GM13976 (cell line): Measurements from ENCODE around the gene ERC2.

ENCODE experiments used
- DNase-seq: peaks from one replicate; pipeline ENCODE4 v3.0.0; 2012; ENCODE audit warnings: low spot score
- CTCF ChIP-seq: IDR thresholded peaks from 2 replicates; pipeline ENCODE4 v1.5.1; 2012; ENCODE audit warnings: borderline replicate concordance, mild to moderate bottlenecking; ENCODE audit not compliant: insufficient read depth; ENCODE audit errors: extremely low read depth, missing control alignments, control extremely low read depth
- in situ Hi-C: fragments of 300-500 bp; cut with MboI; formaldehyde crosslinking; loops from one replicate; pipeline ENCODE4 v1.12.0; 2022; ENCODE audit warnings: low sequenced_read_pairs, mixed read lengths, inconsistent platforms; ENCODE audit not compliant: unreplicated experiment

Gene ERC2

GRCh38 chr3:55723653-55724406 lies 744.4 kb downstream of the ERC2 start:
- in situ Hi-C loops, result loop anchor here (10.0 kb wide), 1 partner anchor 239 kb away; the partner anchor contains the start of gene WNT5A
- TF ChIP-seq CTCF, result no peak
- DNase-seq, result no peak

DNA sequence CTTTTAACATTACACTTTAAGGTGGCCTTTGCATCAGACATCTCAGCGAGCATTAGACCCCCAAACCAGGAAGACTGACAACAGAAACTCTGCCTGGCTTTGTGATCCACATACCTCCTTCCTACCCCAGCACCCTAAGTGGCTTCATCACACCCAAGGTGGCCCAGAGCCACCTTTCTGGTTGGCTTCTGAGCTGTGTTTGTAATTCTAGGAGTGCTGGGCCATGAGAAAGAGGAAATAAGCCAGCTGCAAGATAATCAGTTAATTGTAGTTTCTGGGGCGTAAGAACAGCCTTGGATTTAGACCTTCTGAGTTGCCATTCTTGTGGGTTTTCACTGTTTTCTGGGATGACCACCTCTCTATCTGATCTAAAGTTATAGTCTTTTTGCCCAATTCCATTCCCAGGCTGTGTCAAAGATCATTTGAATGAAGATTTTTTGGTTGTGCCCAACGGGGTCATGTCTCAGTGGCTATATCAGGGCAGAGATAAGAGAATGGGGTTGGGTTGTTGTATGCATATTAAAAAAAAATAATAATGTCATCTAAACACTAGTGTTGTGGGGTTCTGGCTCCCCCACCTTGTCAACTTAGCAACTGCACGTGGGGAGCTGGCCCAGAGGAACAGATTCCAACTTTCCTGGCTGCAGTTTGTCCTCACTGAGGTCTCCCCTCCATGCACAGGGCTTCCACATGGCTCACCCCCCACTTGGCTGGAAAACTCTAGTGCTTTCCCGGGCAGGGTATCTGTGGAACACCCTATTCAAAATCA lies 746.4 kb downstream of the ERC2 start:
- in situ Hi-C loops, result loop anchor here (10.0 kb wide), 1 partner anchor 237 kb away; the partner anchor contains the start of gene WNT5A
- peak; percentile 17 for DNase-seq
- TF ChIP-seq CTCF, result peak; percentile 38

- in situ Hi-C loops, result loop anchor here (10.0 kb wide), 1 partner anchor 236 kb away; the partner anchor contains the start of gene WNT5A
- TF ChIP-seq CTCF, result peak; percentile 7
- peak; percentile 42 for DNase-seq
Observed at GRCh38 chr3:55720614-55721013, 747.7 kb downstream of the ERC2 start.

DNA sequence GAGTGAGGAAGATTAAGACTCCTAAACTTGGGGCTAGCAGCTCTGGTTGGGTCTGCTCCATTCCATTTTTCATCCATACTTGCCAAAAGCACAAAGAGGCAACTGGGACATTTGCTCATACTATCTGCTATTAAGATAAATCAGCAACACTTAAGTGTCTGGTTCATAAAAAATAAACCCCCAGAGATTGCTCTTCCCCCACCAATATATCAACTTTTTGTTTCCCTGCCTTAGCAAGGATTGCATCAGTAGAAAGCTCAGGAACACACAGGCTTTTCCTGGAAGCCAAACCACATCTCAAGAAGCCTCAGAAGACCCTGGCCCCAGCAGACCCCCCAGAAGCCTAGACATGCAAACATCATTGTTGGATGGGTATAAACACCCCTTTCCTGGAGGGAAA lies 748.8 kb downstream of the ERC2 start:
- TF ChIP-seq CTCF, result no peak
- DNase-seq, result no peak
- in situ Hi-C loops, result no loop called here

DNA sequence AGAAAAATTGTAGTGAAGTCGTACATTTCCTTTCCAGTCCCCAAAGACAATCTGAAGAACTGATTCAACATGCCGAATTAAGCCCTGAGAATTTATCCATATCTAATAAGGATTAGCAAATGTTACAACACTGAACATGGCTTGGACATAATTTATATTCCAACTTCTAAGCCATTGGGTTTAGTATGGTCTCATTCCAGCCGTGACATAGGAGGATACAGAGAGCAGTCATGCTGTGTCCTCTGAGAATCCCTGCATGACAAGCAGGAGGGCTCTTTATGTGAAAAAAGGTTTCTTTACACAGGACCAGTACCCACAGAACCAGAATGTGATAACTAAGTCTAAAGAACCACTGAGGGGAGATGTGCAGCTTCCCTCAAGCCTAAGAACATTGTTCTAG lies 749.3 kb downstream of the ERC2 start:
- DNase-seq, result no peak
- in situ Hi-C loops, result no loop called here
- TF ChIP-seq CTCF, result no peak

DNA sequence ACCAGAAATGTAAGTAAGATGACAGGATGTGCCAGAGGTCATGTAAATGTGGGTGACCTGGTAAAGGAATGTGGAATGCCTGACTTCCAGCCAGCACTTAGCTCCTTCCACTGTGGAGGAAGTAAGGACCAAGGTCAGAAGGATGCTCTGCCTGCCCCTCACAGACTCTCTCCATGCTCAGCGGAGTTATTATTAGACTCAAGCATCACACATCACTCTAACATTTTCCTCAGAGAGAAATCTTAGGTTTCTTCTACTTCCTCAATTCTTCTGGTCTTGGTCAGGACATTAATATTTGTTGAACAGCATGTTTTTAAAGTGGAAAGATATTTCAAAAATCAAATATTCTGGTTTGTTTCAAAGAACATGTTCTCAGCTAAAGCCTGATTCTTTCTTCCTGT lies 749.7 kb downstream of the ERC2 start:
- DNase-seq, result no peak
- TF ChIP-seq CTCF, result no peak
- in situ Hi-C loops, result no loop called here
